ENCODE data around the gene ARL8B. TPM values are rescaled to one million over a fixed set of nuclear protein-coding genes. Genes with fewer than 3 reads are reported as not detected.

The ARL8B gene
- total and polyA plus RNA-seq, 9 of the 15 experiments (the other 6 are each of a cell fraction or from before 2014, with no cell fraction given), result 28.5 to 99.4 (median 77.2) TPM

- TF ChIP-seq JUND (IDR thresholded peaks at IDR 0.05; ENCODE audit: borderline replicate concordance, low read depth, low read length) (peak; percentile 19; the same call in 1 of the 2 replicates), JUND (tag; IDR thresholded peaks at IDR 0.05; ENCODE audit: borderline replicate concordance, low read depth, low read length) (peak; percentile 62; the same call in 1 of the 3 replicates), NFRKB (IDR thresholded peaks at IDR 0.05; ENCODE audit: low read depth) (peak; percentile 85), CREB1 (IDR thresholded peaks at IDR 0.05) (peak; percentile 61), CREB1 (CRISPR knock-in tag; IDR thresholded peaks at IDR 0.05) (peak; percentile 62; the same call in 1 of the 2 replicates), SREBF1 (IDR thresholded peaks at IDR 0.05; ENCODE audit: borderline replicate concordance, low read depth, low read length) (0 out of 2 replicates have a peak, but pooled peaks have one; percentile 14), RBM34 (IDR thresholded peaks at IDR 0.05; ENCODE audit: borderline replicate concordance, insufficient read depth, low read length) (peak; percentile 17; the same call in 1 of the 2 replicates), MYNN (IDR thresholded peaks at IDR 0.05) (no peak), MYNN (CRISPR knock-in tag; IDR thresholded peaks at IDR 0.05) (no peak), BRF2 (IDR thresholded peaks at IDR 0.05; ENCODE audit: borderline replicate concordance, insufficient read depth, insufficient read length) (no peak), MEF2A (IDR thresholded peaks at IDR 0.05; ENCODE audit: control insufficient read depth, low read depth, low read length) (no peak), RBM15 (IDR thresholded peaks at IDR 0.05; ENCODE audit: insufficient read depth, low read length) (0 out of 2 replicates have a peak, but pooled peaks have one; percentile 55), MYBL2 (IDR thresholded peaks at IDR 0.05; ENCODE audit: low read depth) (no peak), MYBL2 (CRISPR knock-in tag; IDR thresholded peaks at IDR 0.05; ENCODE audit: borderline replicate concordance) (no peak), ESRRB (CRISPR knock-in tag; IDR thresholded peaks at IDR 0.05; ENCODE audit: borderline replicate concordance) (no peak), ZNF134 (CRISPR knock-in tag; conservative IDR thresholded peaks at IDR 0.05) (no peak), HDAC2 (IDR thresholded peaks at IDR 0.05) (no peak), POU5F1 (IDR thresholded peaks at IDR 0.05; ENCODE audit: borderline replicate concordance, low read depth, low read length, partially characterized antibody) (no peak), MCM5 (IDR thresholded peaks at IDR 0.05; ENCODE audit: low read depth) (no peak), PKNOX1 (IDR thresholded peaks at IDR 0.05) (peak; percentile 34; the same call in 1 of the 2 replicates), MTA3 (IDR thresholded peaks at IDR 0.05; ENCODE audit: borderline replicate concordance) (peak; percentile 45; the same call in 1 of the 2 replicates), TGIF2 (CRISPR knock-in tag; IDR thresholded peaks at IDR 0.05) (no peak), CCNT2 (IDR thresholded peaks at IDR 0.05; ENCODE audit: borderline replicate concordance, extremely low read depth, insufficient read length, low read depth, low read length) (peak; percentile 96), PURB (CRISPR knock-in tag; IDR thresholded peaks at IDR 0.05; ENCODE audit: low read depth) (no peak), HOXB6 (CRISPR knock-in tag; IDR thresholded peaks at IDR 0.05; ENCODE audit: borderline replicate concordance) (no peak), XRCC3 (IDR thresholded peaks at IDR 0.05) (no peak), SMARCE1 (IDR thresholded peaks at IDR 0.05) (0 out of 2 replicates have a peak, but pooled peaks have one; percentile 40), SP1 (CRISPR knock-in tag; IDR thresholded peaks at IDR 0.05) (peak; percentile 89), CC2D1A (IDR thresholded peaks at IDR 0.05) (no peak), ZNF324 (CRISPR knock-in tag; IDR thresholded peaks at IDR 0.05) (no peak)
Measured at GRCh38 chr3:5187156-5187919, 65.2 kb downstream of the ARL8B start, which contains the start of gene EDEM1 (continued).

Measured in K562 (cell line).